Naive B cell (primary cell): ENCODE measurements around the gene TRIM29. TPM values are rescaled to one million over a fixed set of nuclear protein-coding genes. Genes with fewer than 3 reads are reported as not detected.
A peak's percentile ranks its signal among the peaks of the same experiment; 100 is the strongest.

Source experiments
- ATAC-seq, 2 donors: fragments of 150-1000 bp; cut with Tn5 transposase; 2 replicates each; pipeline ENCODE4 v1.10.0; 2021; ENCODE audit warnings: low read depth in 2 of 2, mild to moderate bottlenecking in 2 of 2, moderate library complexity in 2 of 2
- DNase-seq: peaks from one replicate; pipeline ENCODE4 v3.0.0; 2022
- H3K27ac Mint-ChIP-seq, 6 donors: one replicate each; pipeline ENCODE4 v1.8.0; 2020 to 2022; ENCODE audit warnings: mild to moderate bottlenecking in 6 of 6, mixed read lengths in 6 of 6, moderate library complexity in 5 of 6, inconsistent platforms in 2 of 6
- H3K27me3 Mint-ChIP-seq, 3 donors: one replicate each; pipeline ENCODE4 v1.8.0; 2021 to 2022; ENCODE audit warnings: mixed read lengths in 3 of 3, mild to moderate bottlenecking in 1 of 3
- H3K36me3 Mint-ChIP-seq, 2 donors: one replicate each; pipeline ENCODE4 v1.8.0; 2020 to 2022; ENCODE audit warnings: mixed read lengths in 2 of 2, inconsistent platforms in 1 of 2, mild to moderate bottlenecking in 1 of 2
- H3K4me1 Mint-ChIP-seq, 3 donors: one replicate each; pipeline ENCODE4 v1.8.0; 2020 to 2022; ENCODE audit warnings: mixed read lengths in 3 of 3, inconsistent platforms in 1 of 3, mild to moderate bottlenecking in 1 of 3, moderate library complexity in 1 of 3
- H3K4me3 Mint-ChIP-seq, 8 donors: one replicate each; pipeline ENCODE4 v1.8.0; 2020 to 2022; ENCODE audit warnings: mild to moderate bottlenecking in 8 of 8, mixed read lengths in 8 of 8, moderate library complexity in 8 of 8, inconsistent platforms in 2 of 8
- H3K9me3 Mint-ChIP-seq, 7 donors: one replicate each; pipeline ENCODE4 v1.8.0; 2020 to 2022; ENCODE audit warnings: mixed read lengths in 7 of 7, mild to moderate bottlenecking in 5 of 7, inconsistent platforms in 2 of 7, moderate library complexity in 1 of 7
- polyA plus RNA-seq, 6 donors: library from polyadenylated mRNA; unstranded; fragments of 300-500 nt; fragmentation: Illumina TruSeq; gene quantifications; one replicate each; pipeline ENCODE4 v1.2.3, GENCODE V29; 2021; ENCODE audit warnings: low read depth in 6 of 6

Gene TRIM29
- polyA plus RNA-seq, 6 donors from 2014 or later = not detected

DNA sequence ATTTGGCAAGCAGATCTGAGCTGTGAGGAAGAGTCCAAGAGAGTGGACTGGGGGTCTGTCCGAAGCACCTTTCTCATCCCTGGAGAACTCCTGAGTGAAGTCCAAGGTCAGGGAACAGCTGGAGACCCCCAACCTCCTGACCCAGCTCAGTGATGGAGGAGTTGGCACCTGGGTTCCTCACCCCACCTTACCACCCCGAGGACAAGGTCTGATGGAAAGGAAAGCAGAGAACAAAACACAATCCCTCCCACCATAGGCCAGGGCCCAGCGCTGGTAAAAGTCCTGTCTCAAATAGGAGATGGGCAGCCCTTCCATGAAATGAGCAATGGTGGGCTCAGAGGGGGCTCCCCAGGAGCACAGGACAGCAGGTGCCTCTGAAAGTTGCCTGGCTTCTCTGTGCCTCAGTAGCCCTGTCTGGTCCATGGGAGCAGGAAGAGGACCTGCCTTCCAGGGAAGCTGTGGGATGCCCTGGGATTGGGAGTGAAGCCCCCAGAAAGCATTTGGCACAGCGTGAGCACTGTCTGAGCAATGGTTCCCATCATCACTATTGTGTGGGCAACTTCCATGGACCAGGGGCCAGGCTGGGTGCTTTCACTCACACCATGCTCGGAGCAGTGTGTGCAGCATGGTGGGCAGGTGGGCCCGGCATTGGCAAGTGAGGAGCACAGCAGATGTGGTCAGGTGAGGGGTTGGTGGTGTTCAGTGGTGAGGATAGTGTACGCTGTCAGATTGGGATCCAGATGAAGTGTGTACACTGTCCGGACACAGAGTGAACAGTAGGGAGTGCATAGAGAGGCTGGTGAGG is 7.5 kb downstream of the TRIM29 start:
- DNase-seq (no peak), ATAC-seq (no peak)
- Mint-ChIP-seq H3K27me3 (peaks cover 4 to 36% (median 21%) of the 10 kb centered on the region in 3 donors), H3K9me3 (no peaks in the 10 kb centered on the region), H3K4me3 (no peak overlapping the region), H3K36me3 (no peaks in the 10 kb centered on the region), H3K27ac (no peak overlapping the region), H3K4me1 (no peaks in the 10 kb centered on the region)

DNA sequence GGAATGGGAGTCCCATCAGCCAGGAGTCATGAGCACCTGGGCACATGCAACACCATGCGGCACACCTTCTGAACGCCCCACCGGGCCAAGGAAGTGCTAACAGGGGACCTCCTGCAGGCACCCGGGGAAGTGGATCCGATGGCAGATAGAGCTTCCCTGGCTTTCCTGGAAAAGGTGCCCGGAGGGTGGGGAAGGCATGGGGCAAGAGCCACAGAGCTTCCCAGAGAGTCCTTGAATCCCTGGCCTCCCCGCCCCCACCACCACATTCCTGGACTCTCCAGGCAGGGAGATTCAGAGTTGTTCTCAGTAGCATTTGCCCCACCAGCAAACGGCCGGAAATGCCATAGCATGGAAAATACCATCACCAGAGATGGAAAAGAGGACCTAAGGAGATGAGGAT is 8.3 kb downstream of the TRIM29 start:
- ATAC-seq = no peak
- no peaks in the 10 kb centered on the region for H3K9me3 Mint-ChIP-seq
- no peak overlapping the region for H3K4me3 Mint-ChIP-seq
- no peaks in the 10 kb centered on the region for H3K4me1 Mint-ChIP-seq
- DNase-seq = no peak
- H3K27me3 Mint-ChIP-seq = peaks cover 4 to 32% (median 18%) of the 10 kb centered on the region in 3 donors
- H3K27ac Mint-ChIP-seq = peak overlapping the region in 1 of 6 donors; percentile 40
- no peaks in the 10 kb centered on the region for H3K36me3 Mint-ChIP-seq

DNA sequence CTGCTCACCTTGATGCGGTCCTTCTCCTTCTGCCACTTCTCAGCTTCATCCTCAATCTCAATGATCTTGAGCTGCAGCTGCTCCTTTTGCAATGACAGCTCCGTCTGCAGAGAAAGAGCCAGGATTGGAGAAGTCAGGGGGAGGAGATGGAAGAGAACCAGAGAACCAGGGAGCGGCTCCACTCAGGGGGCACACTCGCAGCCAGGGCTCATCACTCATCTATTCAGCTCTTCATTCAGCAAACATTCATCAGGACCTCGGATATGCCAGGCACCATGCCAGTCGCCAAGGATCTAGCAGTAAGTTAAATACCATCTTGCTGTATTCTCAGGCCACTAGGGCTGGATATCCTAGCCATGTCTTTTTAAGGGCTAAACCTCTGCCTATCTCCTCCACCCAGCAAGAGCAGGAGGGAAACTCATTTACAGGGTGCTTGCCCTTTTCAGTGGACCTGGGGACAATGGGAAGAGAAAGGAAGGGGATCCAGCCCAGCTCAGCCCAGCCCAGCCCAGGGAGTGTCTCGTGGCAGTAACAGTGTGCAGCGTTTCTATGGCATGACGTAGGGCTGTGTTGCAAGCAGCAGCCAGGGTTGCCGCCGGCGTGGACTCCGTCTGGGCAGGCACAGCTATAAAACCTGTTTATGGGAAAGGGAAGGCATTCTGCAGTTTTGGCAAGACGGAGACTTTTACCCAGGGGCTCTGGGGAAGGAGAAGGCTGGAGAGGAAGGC is 9.4 kb downstream of the TRIM29 start:
- Mint-ChIP-seq H3K4me3 (no peak overlapping the region), H3K4me1 (no peaks in the 10 kb centered on the region), H3K36me3 (no peaks in the 10 kb centered on the region), H3K27ac (no peak overlapping the region), H3K9me3 (no peaks in the 10 kb centered on the region), H3K27me3 (peaks cover 4 to 33% (median 15%) of the 10 kb centered on the region in 3 donors)
- ATAC-seq = no peak
- DNase-seq = no peak

DNA sequence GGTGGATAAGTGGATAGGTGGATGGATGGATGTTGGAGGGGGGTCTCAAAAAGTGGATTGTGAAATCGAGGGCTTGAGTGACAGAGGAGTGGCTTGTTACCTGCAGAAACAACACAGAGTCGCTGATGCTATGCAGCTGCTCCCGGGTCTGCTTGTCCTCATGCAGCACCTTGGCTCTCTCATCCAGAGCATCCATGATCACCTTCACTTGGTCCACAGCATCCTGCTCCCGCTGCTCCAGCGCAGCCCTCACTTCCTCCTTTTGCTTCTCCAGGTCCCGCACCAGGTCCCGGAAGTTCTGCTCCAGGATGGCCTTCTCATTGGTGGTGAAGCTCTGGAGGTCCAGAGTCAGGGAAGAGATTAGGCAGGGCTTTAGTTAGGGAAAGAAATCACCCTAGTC is 10.7 kb downstream of the TRIM29 start:
- Mint-ChIP-seq H3K4me1 (no peaks in the 10 kb centered on the region), H3K27ac (no peak overlapping the region), H3K4me3 (no peak overlapping the region), H3K9me3 (no peaks in the 10 kb centered on the region), H3K27me3 (peaks cover 4 to 36% (median 15%) of the 10 kb centered on the region in 3 donors), H3K36me3 (no peaks in the 10 kb centered on the region)
- ATAC-seq = no peak
- DNase-seq = no peak

DNA sequence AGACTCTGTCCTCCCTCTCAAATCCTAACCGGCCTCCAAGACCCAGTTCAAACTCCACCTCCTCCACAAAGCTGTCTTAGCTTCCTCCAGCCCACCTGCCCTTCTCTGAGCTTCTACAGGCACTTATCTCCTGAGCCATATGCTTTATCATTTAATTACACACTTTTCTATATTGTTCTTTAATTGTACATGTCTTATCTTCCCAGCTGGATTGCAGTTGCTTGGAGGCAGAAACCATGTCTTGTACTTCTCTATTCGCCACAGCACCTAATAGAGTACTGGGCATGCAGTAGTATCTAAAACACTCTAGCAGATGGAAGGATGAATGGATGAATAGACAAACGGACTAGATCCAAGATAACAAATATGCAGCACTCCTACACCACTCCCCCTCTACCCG is 11.3 kb downstream of the TRIM29 start:
- Mint-ChIP-seq H3K27me3 (peaks cover 4 to 37% (median 15%) of the 10 kb centered on the region in 3 donors), H3K27ac (no peak overlapping the region), H3K9me3 (no peaks in the 10 kb centered on the region), H3K4me1 (no peaks in the 10 kb centered on the region), H3K36me3 (no peaks in the 10 kb centered on the region), H3K4me3 (no peak overlapping the region)
- ATAC-seq (no peak), DNase-seq (no peak)

DNA sequence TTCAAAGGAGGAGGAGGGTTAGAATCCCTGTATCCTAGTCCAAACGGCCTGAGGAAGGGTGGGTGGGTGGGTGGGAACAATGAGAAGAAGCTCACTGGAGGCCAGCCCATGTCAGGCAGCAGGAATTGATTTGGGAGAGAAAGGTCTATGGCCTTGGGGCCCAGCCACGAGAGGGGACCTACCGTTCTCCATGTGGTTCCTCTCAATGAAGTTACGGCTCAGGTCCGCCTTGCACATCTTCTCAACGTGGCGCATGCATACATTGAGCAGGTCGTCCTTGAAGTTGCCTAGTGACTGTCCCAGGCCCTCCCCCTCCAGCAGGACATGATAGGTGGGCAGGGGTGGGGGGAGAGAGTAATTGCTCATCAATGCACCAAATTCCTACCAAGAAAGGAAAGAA is 12.4 kb downstream of the TRIM29 start:
- ATAC-seq (no peak), DNase-seq (no peak)
- Mint-ChIP-seq H3K27me3 (peaks cover 0 to 37% (median 15%) of the 10 kb centered on the region in 3 donors), H3K4me3 (no peak overlapping the region), H3K9me3 (peaks cover 0 to 1% (median 0%) of the 10 kb centered on the region in 7 donors), H3K27ac (no peak overlapping the region), H3K4me1 (no peaks in the 10 kb centered on the region), H3K36me3 (no peaks in the 10 kb centered on the region)

DNA sequence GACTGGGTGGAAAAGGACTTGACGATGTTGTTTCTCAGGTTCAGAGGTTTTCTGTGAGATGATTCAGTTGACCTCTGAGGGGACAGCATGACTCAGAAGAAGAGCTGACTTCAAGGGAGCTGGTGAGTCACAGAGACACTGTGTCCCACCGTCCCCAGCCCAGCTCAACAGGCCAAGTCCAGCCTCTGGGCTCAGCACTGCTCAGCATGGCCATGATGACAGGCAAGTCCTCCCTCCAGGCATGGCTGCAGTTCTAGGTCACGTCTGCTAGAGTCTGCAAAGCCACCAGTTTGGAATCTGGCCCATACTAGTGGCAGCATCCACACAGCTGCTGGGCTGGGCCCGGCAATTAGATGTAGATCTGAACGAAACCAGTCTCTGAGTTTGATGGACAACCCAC is 12.9 kb downstream of the TRIM29 start:
- no peak for ATAC-seq
- no peak overlapping the region for H3K4me3 Mint-ChIP-seq
- H3K9me3 Mint-ChIP-seq = peaks cover 0 to 1% (median 0%) of the 10 kb centered on the region in 7 donors
- H3K27ac Mint-ChIP-seq = no peak overlapping the region
- peaks cover 0 to 42% (median 20%) of the 10 kb centered on the region in 3 donors for H3K27me3 Mint-ChIP-seq
- DNase-seq = no peak
- H3K36me3 Mint-ChIP-seq = no peaks in the 10 kb centered on the region
- peaks cover 0 to 2% (median 0%) of the 10 kb centered on the region in 3 donors for H3K4me1 Mint-ChIP-seq

DNA sequence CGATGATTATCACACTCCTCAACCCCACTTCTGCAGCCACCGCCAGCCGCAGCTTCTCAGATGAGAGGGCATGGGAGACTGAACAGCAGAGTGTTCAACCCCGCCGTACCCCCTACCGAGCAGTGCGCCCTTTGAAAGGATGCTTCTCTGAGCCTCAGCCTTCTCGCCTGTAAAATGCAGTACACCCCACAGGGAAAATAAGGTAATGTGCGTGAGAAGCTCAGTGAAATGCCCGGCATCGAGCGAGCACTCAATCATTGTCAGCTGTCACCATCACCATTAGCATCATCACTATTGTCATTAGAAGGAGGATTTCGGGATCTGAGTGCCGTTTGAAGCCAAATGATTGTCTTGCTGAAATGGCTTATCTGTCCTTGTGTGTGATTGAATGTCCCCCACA is 13.6 kb downstream of the TRIM29 start:
- Mint-ChIP-seq H3K4me1 (peaks cover 0 to 2% (median 0%) of the 10 kb centered on the region in 3 donors), H3K27ac (no peak overlapping the region), H3K4me3 (no peak overlapping the region), H3K36me3 (no peaks in the 10 kb centered on the region), H3K9me3 (peaks cover 0 to 1% (median 0%) of the 10 kb centered on the region in 7 donors), H3K27me3 (peaks cover 0 to 48% (median 22%) of the 10 kb centered on the region in 3 donors)
- DNase-seq = no peak
- ATAC-seq = no peak

DNA sequence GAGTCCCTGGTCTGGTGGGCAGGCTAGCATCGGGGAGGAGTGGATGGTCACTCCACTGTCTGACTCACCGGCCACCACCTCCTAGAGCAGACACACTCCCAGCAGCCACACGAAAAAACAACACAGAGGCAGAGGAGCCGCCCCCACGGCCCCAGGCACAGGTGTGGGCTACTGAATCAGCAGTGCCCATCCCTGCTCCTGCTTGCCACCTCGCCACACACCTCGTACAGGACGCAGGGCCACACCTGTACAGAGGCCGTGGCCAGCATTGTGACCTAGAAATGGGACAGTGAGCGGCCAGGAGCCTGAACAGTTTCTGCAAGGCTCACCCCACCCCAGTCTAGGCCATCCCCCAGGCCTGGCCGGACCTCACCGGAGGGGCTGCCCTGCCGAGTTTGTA is 14.0 kb downstream of the TRIM29 start:
- ATAC-seq = no peak
- H3K27ac Mint-ChIP-seq = no peak overlapping the region
- H3K27me3 Mint-ChIP-seq = peaks cover 0 to 52% (median 21%) of the 10 kb centered on the region in 3 donors

DNA sequence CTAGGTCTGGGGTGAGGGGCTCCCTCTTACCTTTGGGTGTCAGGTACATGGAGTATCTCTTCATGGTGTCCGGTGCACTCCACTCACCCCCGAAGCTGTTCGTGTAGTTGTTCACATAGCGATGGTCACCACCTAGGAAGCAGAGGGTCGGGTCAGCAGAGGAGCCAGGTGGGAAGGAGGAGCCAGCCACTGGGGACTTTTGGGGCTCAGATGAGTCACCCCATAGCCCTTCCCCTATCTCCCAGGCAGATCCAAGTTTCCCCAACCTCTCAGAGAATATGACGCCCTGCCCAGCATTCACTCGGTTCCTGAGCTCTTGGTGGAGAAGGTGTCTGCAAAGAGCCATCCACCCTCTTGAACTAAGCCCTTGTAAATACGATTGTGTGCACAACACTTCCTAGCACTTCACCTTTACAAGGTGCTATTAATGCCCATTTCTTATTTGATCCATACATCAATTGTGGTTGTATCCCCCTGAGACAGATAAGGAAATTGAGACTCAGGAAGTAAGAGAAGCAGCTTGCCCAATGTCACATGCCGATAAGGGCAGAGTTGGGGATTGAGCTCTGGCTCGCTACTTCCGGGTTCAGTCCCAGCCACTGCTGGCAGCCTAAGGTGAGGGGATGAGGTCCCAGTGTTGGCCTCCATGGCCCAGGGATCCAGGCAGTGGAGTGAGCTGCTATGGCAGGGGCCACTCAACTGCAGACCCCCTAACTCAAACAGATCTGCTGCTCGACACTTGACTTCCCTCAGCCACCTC is 14.8 kb downstream of the TRIM29 start:
- Mint-ChIP-seq H3K4me1 (peaks cover 0 to 2% (median 0%) of the 10 kb centered on the region in 3 donors), H3K9me3 (peaks cover 0 to 1% (median 0%) of the 10 kb centered on the region in 7 donors), H3K27me3 (peaks cover 0 to 56% (median 21%) of the 10 kb centered on the region in 3 donors), H3K27ac (no peak overlapping the region), H3K4me3 (peak overlapping the region in 1 of 8 donors; percentile 47), H3K36me3 (no peaks in the 10 kb centered on the region)
- DNase-seq = no peak
- no peak for ATAC-seq

More for the DNA sequence above, 14.0 kb downstream of the TRIM29 start:
- Mint-ChIP-seq H3K9me3 (peaks cover 0 to 1% (median 0%) of the 10 kb centered on the region in 7 donors), H3K4me1 (peaks cover 0 to 2% (median 0%) of the 10 kb centered on the region in 3 donors), H3K36me3 (no peaks in the 10 kb centered on the region), H3K4me3 (no peak overlapping the region)
- DNase-seq = no peak

DNA sequence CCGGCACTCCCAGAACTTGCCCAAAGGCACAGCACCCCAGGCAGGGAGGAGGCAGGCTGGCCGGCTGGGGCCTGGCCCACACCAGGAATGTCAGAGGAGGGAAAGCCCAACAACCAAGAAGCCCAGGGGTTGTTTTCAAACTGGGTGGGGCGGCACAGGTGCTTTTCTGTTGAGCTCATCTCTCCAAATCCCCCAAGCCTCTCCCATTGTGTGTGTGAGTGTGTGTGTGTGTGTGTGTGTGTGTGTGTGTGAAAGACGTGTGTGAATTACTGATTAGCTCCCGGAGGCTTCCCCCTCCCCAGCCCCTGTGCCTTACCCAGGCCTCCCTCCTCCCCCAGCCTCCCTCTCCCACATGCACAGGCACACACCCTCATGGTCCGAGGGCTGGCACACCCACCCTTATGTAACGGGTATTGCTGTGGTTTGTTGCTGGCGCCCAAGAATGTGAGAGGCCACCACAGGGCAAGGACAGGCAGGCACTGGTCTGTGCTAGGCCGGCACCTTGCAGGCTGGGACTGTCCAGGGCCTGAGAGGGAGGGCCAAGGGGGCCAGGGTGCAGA is 15.9 kb downstream of the TRIM29 start:
- Mint-ChIP-seq H3K27ac (no peak overlapping the region), H3K9me3 (peaks cover 0 to 1% (median 0%) of the 10 kb centered on the region in 7 donors), H3K36me3 (no peaks in the 10 kb centered on the region), H3K4me3 (no peak overlapping the region), H3K27me3 (peaks cover 0 to 51% (median 18%) of the 10 kb centered on the region in 3 donors), H3K4me1 (peaks cover 0 to 2% (median 0%) of the 10 kb centered on the region in 3 donors)
- ATAC-seq (no peak), DNase-seq (no peak)

DNA sequence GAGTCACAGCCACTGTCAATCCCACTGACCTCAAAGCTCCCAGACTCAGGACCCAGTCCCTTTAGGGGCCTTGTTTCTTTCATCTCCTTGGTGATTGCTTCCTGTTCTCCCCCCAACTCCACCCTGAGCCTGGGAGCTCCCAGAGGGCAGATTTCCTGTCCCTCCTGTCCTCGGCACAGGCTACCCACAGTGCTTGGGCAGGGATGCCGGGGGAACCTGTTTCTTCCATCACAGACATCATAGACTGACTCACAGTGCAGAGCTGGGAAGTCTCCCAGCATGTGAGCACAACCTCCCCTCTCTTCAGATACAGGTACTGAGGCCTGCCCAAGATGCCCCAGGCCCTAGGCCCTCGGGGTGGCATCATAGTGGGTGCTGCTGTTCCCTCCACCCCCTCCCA is 16.6 kb downstream of the TRIM29 start:
- Mint-ChIP-seq H3K27me3 (peaks cover 0 to 51% (median 12%) of the 10 kb centered on the region in 3 donors), H3K36me3 (no peaks in the 10 kb centered on the region), H3K4me3 (no peak overlapping the region), H3K9me3 (peaks cover 0 to 1% (median 0%) of the 10 kb centered on the region in 7 donors), H3K4me1 (peaks cover 0 to 2% (median 0%) of the 10 kb centered on the region in 3 donors), H3K27ac (no peak overlapping the region)
- ATAC-seq (no peak), DNase-seq (no peak)

DNA sequence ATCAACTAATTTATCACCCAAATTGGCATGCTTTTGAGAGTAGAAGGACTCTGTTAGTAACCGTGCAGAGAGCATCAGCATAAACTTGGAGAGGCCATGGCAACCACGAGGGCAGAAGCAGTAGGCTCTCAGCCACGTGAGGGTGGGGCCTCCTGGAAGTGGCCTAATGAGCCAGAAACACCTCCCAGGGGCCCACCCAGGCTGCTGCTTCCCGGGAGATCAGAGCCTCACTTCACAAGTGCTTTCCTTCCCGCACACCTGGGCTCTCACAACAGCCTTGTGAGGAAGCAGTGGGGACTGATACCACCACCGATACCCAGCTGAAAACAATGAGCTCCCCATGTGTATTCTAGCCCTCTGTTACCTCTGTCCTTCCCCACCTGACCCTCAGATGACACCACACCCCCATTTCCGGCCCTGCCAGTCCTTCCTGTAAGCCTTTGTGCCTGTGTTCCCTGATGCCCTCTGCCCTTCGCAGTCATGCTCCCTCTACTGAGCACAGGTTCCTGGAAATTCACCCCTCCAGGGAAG is 17.0 kb downstream of the TRIM29 start:
- no peak for DNase-seq
- Mint-ChIP-seq H3K27me3 (peaks cover 0 to 53% (median 11%) of the 10 kb centered on the region in 3 donors), H3K27ac (no peak overlapping the region), H3K4me3 (no peak overlapping the region), H3K36me3 (no peaks in the 10 kb centered on the region), H3K4me1 (peaks cover 0 to 2% (median 0%) of the 10 kb centered on the region in 3 donors), H3K9me3 (peaks cover 0 to 1% (median 0%) of the 10 kb centered on the region in 7 donors)
- no peak for ATAC-seq
